ENCODE results near the gene RAPGEF4.

- TF ChIP-seq CTCF (IDR thresholded peaks at IDR 0.05), result no peak
- TF ChIP-seq EZH2 (IDR thresholded peaks at IDR 0.05; ENCODE audit: borderline replicate concordance, insufficient read depth, low read depth, low read length, poor library complexity, severe bottlenecking), result no peak
These were observed 173.8 kb downstream of the RAPGEF4 start for GRCh38 chr2:172909454-172909853.

Data from B cell (primary cell).